Fibroblast of lung (primary cell): ENCODE results near the gene MYO18B.

Experiments used
- CTCF ChIP-seq, 2 donors: IDR thresholded peaks in 1 of 2; conservative IDR thresholded peaks in 1 of 2; 1 replicate in 1 of 2; 2 replicates in 1 of 2; pipeline ENCODE4 v1.5.1; 2011 to 2012; ENCODE audit warnings: low read length in 2 of 2, control low read depth in 1 of 2, inconsistent platforms in 1 of 2, low read depth in 1 of 2, mild to moderate bottlenecking in 1 of 2
- EZH2 ChIP-seq: IDR thresholded peaks from 2 replicates; pipeline ENCODE4 v1.5.1; 2012; ENCODE audit warnings: low read length, control low read depth, mild to moderate bottlenecking; ENCODE audit errors: missing control alignments

DNA sequence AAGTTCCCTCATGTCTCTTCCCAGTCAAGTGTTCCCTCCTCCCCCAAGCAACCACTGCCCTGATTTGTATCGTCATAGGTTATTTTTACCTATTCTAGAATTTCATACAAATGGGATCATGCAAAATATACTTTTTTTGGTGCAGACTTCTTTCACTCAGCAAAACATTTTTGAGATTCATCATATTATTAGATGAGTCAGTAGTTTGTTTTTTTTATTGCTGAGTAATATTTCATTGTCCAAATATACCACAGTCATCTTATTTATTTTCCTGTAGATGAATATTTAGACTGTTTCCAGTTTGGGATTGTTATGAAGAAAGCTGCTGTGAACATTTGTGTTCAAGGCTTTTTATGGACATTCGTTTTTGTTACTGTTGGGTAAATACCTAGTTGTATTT lies 301.0 kb downstream of the MYO18B start:
- TF ChIP-seq CTCF (conservative IDR thresholded peaks at IDR 0.05 in 1 of 2, IDR thresholded peaks at IDR 0.05 in 1 of 2; ENCODE audit: low read depth in 1 of 2, low read length in 2 of 2) (no peak), EZH2 (no peak)
